IMR-90 (cell line): Measurements from ENCODE around the gene TPM4. TPM values are rescaled to one million over a fixed set of nuclear protein-coding genes. Genes with fewer than 3 reads are reported as not detected.

Experiments used
- ATAC-seq: fragments of 200-7000 bp; cut with Tn5 transposase; 2 replicates; pipeline ENCODE4 v1.9.1; 2020; ENCODE audit warnings: low read depth, mild to moderate bottlenecking, moderate library complexity
- BruUV-seq: library from RNA; stranded (reverse); fragments of 400-500 nt; replicated peaks from 2 replicates; lab custom pipeline; 2021; lab: Mats Ljungman, UMichigan
- CTCF ChIA-PET: fragments of 300-600 bp; formaldehyde crosslinking; extraction: SDS; loops from one replicate; lab custom pipeline; 2021; ENCODE audit warnings: antibody characterized with exemption; lab: Yijun Ruan, JAX
- POLR2A ChIA-PET: fragments of 300-600 bp; sonication (Branson Sonifier 250); formaldehyde crosslinking; loops from one replicate; lab custom pipeline; 2022; ENCODE audit warnings: antibody characterized with exemption; ENCODE audit not compliant: unreplicated experiment; lab: Charles Lee
- DNase-seq: peaks from one replicate; pipeline ENCODE4 v3.0.0; 2013
- H2AFZ ChIP-seq: replicated peaks from 2 replicates; pipeline ENCODE3; 2013; ENCODE audit warnings: low read length, mild to moderate bottlenecking; ENCODE audit not compliant: poor library complexity
- H2AK5ac ChIP-seq: 2 replicates; pipeline ENCODE4 v1.6.1; 2013; ENCODE audit warnings: low read depth, low read length, inconsistent platforms
- H2AK9ac ChIP-seq: replicated peaks from 2 replicates; pipeline ENCODE3; 2013; ENCODE audit warnings: mild to moderate bottlenecking, low read depth, low read length, moderate library complexity; ENCODE audit not compliant: poor library complexity
- H2BK120ac ChIP-seq: 2 replicates; pipeline ENCODE4 v1.6.1; 2013; ENCODE audit warnings: low read depth, low read length, inconsistent platforms
- H2BK15ac ChIP-seq: 3 replicates; pipeline ENCODE4 v1.6.1; 2013; ENCODE audit warnings: low read depth, low read length, inconsistent platforms
- H2BK20ac ChIP-seq: 2 replicates; pipeline ENCODE4 v1.6.1; 2013; ENCODE audit warnings: low read depth, mild to moderate bottlenecking, inconsistent platforms, low read length, moderate library complexity
- H2BK5ac ChIP-seq: 2 replicates; pipeline ENCODE4 v1.6.1; 2013; ENCODE audit warnings: mild to moderate bottlenecking, low read depth, low read length, inconsistent platforms; ENCODE audit not compliant: poor library complexity, severe bottlenecking
- H3K14ac ChIP-seq: replicated peaks from 2 replicates; pipeline ENCODE4 v1.6.1; 2013; ENCODE audit warnings: low read depth, low read length, inconsistent platforms
- H3K18ac ChIP-seq: 2 replicates; pipeline ENCODE4 v1.6.1; 2013; ENCODE audit warnings: low read depth, low read length, control low read depth
- H3K23ac ChIP-seq: 2 replicates; pipeline ENCODE4 v1.6.1; 2013; ENCODE audit warnings: low read depth, low read length, inconsistent platforms
- H3K27ac ChIP-seq: 2 replicates; pipeline ENCODE4 v1.5.1; 2013; ENCODE audit warnings: mild to moderate bottlenecking, control low read depth, low read length; ENCODE audit not compliant: insufficient read depth
- H3K27me3 ChIP-seq: 2 replicates; pipeline ENCODE4 v1.6.1; 2013; ENCODE audit warnings: low read length; ENCODE audit not compliant: control insufficient read depth, insufficient read depth
- H3K36me3 ChIP-seq: 2 replicates; pipeline ENCODE4 v1.6.1; 2013; ENCODE audit warnings: low read length, mixed read lengths; ENCODE audit not compliant: control insufficient read depth, insufficient read depth
- H3K4ac ChIP-seq: 2 replicates; pipeline ENCODE4 v1.6.1; 2013; ENCODE audit warnings: low read depth, low read length, inconsistent platforms
- H3K4me1 ChIP-seq: 2 replicates; pipeline ENCODE4 v1.6.1; 2013; ENCODE audit warnings: low read length, mixed read lengths; ENCODE audit not compliant: control insufficient read depth, insufficient read depth
- H3K4me2 ChIP-seq: 2 replicates; pipeline ENCODE4 v1.6.1; 2013; ENCODE audit warnings: low read depth, mild to moderate bottlenecking, control low read depth, low read length, moderate library complexity
- H3K4me3 ChIP-seq: 2 replicates; pipeline ENCODE4 v1.5.1; 2013; ENCODE audit warnings: low read depth, mild to moderate bottlenecking, control low read depth, low read length, moderate library complexity; ENCODE audit not compliant: insufficient read depth
- H3K56ac ChIP-seq: 2 replicates; pipeline ENCODE4 v1.6.1; 2013; ENCODE audit warnings: low read length, inconsistent platforms; ENCODE audit not compliant: insufficient read depth; ENCODE audit errors: extremely low read depth
- H3K79me1 ChIP-seq, 2 experiments: 2 replicates each; pipeline ENCODE4 v1.6.1; 2013; ENCODE audit warnings: low read length in 2 of 2, inconsistent platforms in 1 of 2, low read depth in 1 of 2
- H3K9ac ChIP-seq: 2 replicates; pipeline ENCODE4 v1.6.1; 2013; ENCODE audit warnings: low read depth, low read length, control low read depth
- H3K9me1 ChIP-seq: 2 replicates; pipeline ENCODE4 v1.6.1; 2013; ENCODE audit warnings: low read length, inconsistent platforms; ENCODE audit not compliant: insufficient read depth
- H3K9me3 ChIP-seq: 2 replicates; pipeline ENCODE4 v1.6.1; 2013; ENCODE audit warnings: low read length; ENCODE audit not compliant: control insufficient read depth, insufficient read depth
- H4K20me1 ChIP-seq: 2 replicates; pipeline ENCODE4 v1.6.1; 2013; ENCODE audit warnings: low read length, inconsistent platforms; ENCODE audit not compliant: insufficient read depth
- H4K5ac ChIP-seq: 2 replicates; pipeline ENCODE4 v1.6.1; 2013; ENCODE audit warnings: mild to moderate bottlenecking, low read depth, low read length, control low read depth
- H4K8ac ChIP-seq, 2 experiments: 2 replicates each; pipeline ENCODE4 v1.6.1; 2013; ENCODE audit warnings: low read depth in 2 of 2, low read length in 2 of 2, control low read depth in 1 of 2, inconsistent platforms in 1 of 2
- H4K91ac ChIP-seq: 2 replicates; pipeline ENCODE4 v1.6.1; 2013; ENCODE audit warnings: low read depth, low read length, inconsistent platforms; ENCODE audit not compliant: insufficient read depth
- BHLHE40 ChIP-seq: fragments of 150-350 bp; IDR thresholded peaks from 2 replicates; pipeline ENCODE4 v1.6.1; 2016; ENCODE audit warnings: mild to moderate bottlenecking, low read depth, low read length
- CEBPB ChIP-seq: IDR thresholded peaks from 2 replicates; pipeline ENCODE4 v1.6.1; 2012; ENCODE audit warnings: low read depth, low read length, improper control_type of control experiment
- CTCF ChIP-seq: conservative IDR thresholded peaks from 2 replicates; pipeline ENCODE4 v1.5.1; 2012; ENCODE audit warnings: mild to moderate bottlenecking, low read depth, low read length, improper control_type of control experiment
- ELK1 ChIP-seq: fragments of 150-350 bp; IDR thresholded peaks from 2 replicates; pipeline ENCODE4 v1.6.1; 2016; ENCODE audit warnings: low read depth, mild to moderate bottlenecking, low read length, moderate library complexity, borderline replicate concordance
- FOS ChIP-seq: fragments of 150-350 bp; IDR thresholded peaks from 2 replicates; pipeline ENCODE4 v1.6.1; 2016; ENCODE audit warnings: low read depth, low read length
- MAFK ChIP-seq: IDR thresholded peaks from 2 replicates; pipeline ENCODE4 v1.6.1; 2012; ENCODE audit warnings: low read depth, low read length, improper control_type of control experiment
- MAZ ChIP-seq: IDR thresholded peaks from 2 replicates; pipeline ENCODE4 v1.6.1; 2012; ENCODE audit warnings: low read depth, mild to moderate bottlenecking, low read length, improper control_type of control experiment, moderate library complexity, borderline replicate concordance
- MXI1 ChIP-seq: IDR thresholded peaks from 2 replicates; pipeline ENCODE4 v1.6.1; 2012; ENCODE audit warnings: low read depth, mild to moderate bottlenecking, low read length, moderate library complexity, borderline replicate concordance
- NFE2L2 ChIP-seq: fragments of 150-350 bp; IDR thresholded peaks from 2 replicates; pipeline ENCODE4 v1.6.1; 2016; ENCODE audit warnings: low read depth, mild to moderate bottlenecking, low read length
- POLR2A ChIP-seq: IDR thresholded peaks from 2 replicates; pipeline ENCODE4 v1.6.1; 2012; ENCODE audit warnings: mild to moderate bottlenecking, low read depth, low read length
- RAD21 ChIP-seq: IDR thresholded peaks from 2 replicates; pipeline ENCODE4 v1.6.1; 2012; ENCODE audit warnings: low read length, improper control_type of control experiment
- RCOR1 ChIP-seq: IDR thresholded peaks from 2 replicates; pipeline ENCODE4 v1.6.1; 2012; ENCODE audit warnings: mild to moderate bottlenecking, low read length, improper control_type of control experiment; ENCODE audit not compliant: insufficient replicate concordance
- RFX5 ChIP-seq: IDR thresholded peaks from 2 replicates; pipeline ENCODE4 v1.8.0; 2012; ENCODE audit warnings: low read depth, mild to moderate bottlenecking, low read length, moderate library complexity
- SMC3 ChIP-seq: fragments of 150-350 bp; IDR thresholded peaks from 2 replicates; pipeline ENCODE4 v1.6.1; 2016; ENCODE audit warnings: low read depth, mild to moderate bottlenecking, antibody characterized with exemption, low read length, moderate library complexity
- USF2 ChIP-seq: fragments of 150-350 bp; IDR thresholded peaks from 2 replicates; pipeline ENCODE4 v1.6.1; 2017; ENCODE audit warnings: mild to moderate bottlenecking, antibody characterized with exemption, low read length, low read depth
- WGBS, 2 experiments: methylation state at CpG; one replicate each; pipeline versions ENCODE4 v1.1.5 to v1.1.7; 2013; ENCODE audit warnings: missing lambda C conversion rate in 2 of 2; ENCODE audit not compliant: insufficient read length in 1 of 2; ENCODE audit errors: extremely low coverage in 2 of 2; 5-methylcytosine and 5-hydroxymethylcytosine counted together
- dilution Hi-C: fragments of 300-500 bp; cut with HindIII; formaldehyde crosslinking; loops from one replicate; pipeline ENCODE4 v1.14.3; 2018; ENCODE audit warnings: low sequenced_read_pairs; ENCODE audit not compliant: unreplicated experiment
- in situ Hi-C: fragments of 300-500 bp; cut with MboI; formaldehyde crosslinking; loops from 3 replicates; pipeline ENCODE4 v1.14.3; 2019; ENCODE audit warnings: low sequenced_read_pairs, inconsistent platforms, mixed read lengths
- intact Hi-C: fragments of 100-400 bp; cut with micrococcal nuclease; formaldehyde crosslinking; loops from 2 replicates; pipeline ENCODE4 v1.10.0; 2022
- polyA plus RNA-seq, 3 experiments: library from polyadenylated mRNA; depleted of rRNA; stranded (reverse); fragments of >200 nt; gene quantifications; 2 replicates each; pipeline ENCODE4 v1.2.3, GENCODE V29; 2012; ENCODE audit warnings: low replicate concordance in 1 of 3
- total RNA-seq: library from RNA; depleted of rRNA; stranded (reverse); fragments of >200 nt; gene quantifications from 2 replicates; pipeline ENCODE4 v1.2.3, GENCODE V29; 2012

TPM4 gene
- total and polyA plus RNA-seq, 2 of the 4 experiments (the other 2 are of a cell fraction): 1,075 to 1,160 TPM

- Histone ChIP-seq H3K9me1 (peaks cover 10% of the 10 kb centered on the region), H2BK20ac (no peak overlapping the region), H3K36me3 (peaks cover 94% of the 10 kb centered on the region), H2BK5ac (no peak overlapping the region), H4K8ac (no peak overlapping the region), H3K9ac (no peak overlapping the region), H3K23ac (0 out of 2 replicates have a peak overlapping the region, but pooled peaks have one; percentile 33), H2BK120ac (no peak overlapping the region), H2AFZ (no peak overlapping the region), H3K27ac (no peak overlapping the region), H4K20me1 (peaks cover 100% of the 10 kb centered on the region), H3K4me2 (no peak overlapping the region), H3K79me1 (peaks cover 48 to 91% of the 10 kb centered on the region in 2 experiments), H3K27me3 (no peaks in the 10 kb centered on the region), H3K18ac (no peak overlapping the region), H4K91ac (no peak overlapping the region), H2AK9ac (peak overlapping the region; percentile 23), H4K5ac (no peak overlapping the region), H3K4ac (no peak overlapping the region; the same call in 1 of the 2 replicates), H3K56ac (no peak overlapping the region), H2AK5ac (no peak overlapping the region), H3K4me1 (peaks cover 9% of the 10 kb centered on the region), H3K4me3 (no peak overlapping the region), H3K14ac (no peak overlapping the region), H3K9me3 (no peaks in the 10 kb centered on the region), H2BK15ac (no peak overlapping the region)
- in situ Hi-C loops: no loop called here
- 92% methylated on average over 2 of the region's 17 CpGs; no CpG with 5 or more reads in 1 of the 2 experiments for WGBS, 2 experiments
- ChIA-PET CTCF (interaction anchor here (1.4 kb wide), 1 partner anchor 9 kb away, joined by 4 read pairs; no protein-coding TSS in a partner anchor), POLR2A (interaction anchor here (0.6 kb wide), 1 partner anchor 25 kb away, joined by 4 read pairs; no protein-coding TSS in a partner anchor)
- intact Hi-C loops: no loop called here
- DNase-seq: no peak
- dilution Hi-C loops: no loop called here
- ATAC-seq: no peak
- BruUV-seq: no TSS peak
- TF ChIP-seq RFX5 (no peak), MAZ (no peak), MXI1 (no peak), FOS (no peak), USF2 (no peak), CEBPB (no peak), BHLHE40 (no peak), MAFK (no peak), RCOR1 (no peak), SMC3 (no peak), POLR2A (no peak), RAD21 (no peak), ELK1 (no peak), NFE2L2 (no peak), CTCF (no peak; the same call in 1 of the 2 replicates)
These were observed 12.2 kb downstream of the TPM4 start for GRCh38 chr19:16088351-16089009.
